Measurements from ENCODE around the gene ROR2.
"Not testable (repeated sequence)": the region's sequence is repeated elsewhere in the genome, so short reads cannot be mapped to it uniquely, and the experiment has no call there.

Gene ROR2

GRCh38 chr9:91803970-91804752 lies 145.9 kb downstream of the ROR2 start:
- in situ Hi-C loops (cut with MboI; ENCODE audit: low sequenced_read_pairs): no loop called here

GRCh38 chr9:91803151-91803940 lies 146.7 kb downstream of the ROR2 start:
- in situ Hi-C loops (cut with MboI; ENCODE audit: low sequenced_read_pairs): no loop called here

DNA sequence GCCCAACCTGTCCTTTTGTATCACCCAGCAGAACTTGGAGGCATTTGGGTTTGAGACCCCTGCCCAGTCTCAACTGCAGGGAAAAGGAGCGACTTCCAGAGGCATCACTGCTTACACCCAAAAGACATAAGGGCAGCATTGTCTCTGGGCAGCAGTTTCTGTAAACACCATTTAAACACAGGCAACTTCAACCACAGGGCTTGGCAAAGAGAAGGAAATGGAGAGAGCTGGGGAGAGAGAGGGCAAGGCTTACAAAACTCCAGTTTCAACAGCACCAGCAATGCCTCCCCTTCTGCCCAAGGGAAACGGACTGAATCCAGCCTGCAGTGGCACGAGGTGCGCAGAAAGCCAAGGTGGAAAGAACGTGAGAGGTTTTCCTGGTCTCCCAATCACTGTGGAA lies 147.6 kb downstream of the ROR2 start:
- in situ Hi-C loops (cut with MboI; ENCODE audit: low sequenced_read_pairs): no loop called here

DNA sequence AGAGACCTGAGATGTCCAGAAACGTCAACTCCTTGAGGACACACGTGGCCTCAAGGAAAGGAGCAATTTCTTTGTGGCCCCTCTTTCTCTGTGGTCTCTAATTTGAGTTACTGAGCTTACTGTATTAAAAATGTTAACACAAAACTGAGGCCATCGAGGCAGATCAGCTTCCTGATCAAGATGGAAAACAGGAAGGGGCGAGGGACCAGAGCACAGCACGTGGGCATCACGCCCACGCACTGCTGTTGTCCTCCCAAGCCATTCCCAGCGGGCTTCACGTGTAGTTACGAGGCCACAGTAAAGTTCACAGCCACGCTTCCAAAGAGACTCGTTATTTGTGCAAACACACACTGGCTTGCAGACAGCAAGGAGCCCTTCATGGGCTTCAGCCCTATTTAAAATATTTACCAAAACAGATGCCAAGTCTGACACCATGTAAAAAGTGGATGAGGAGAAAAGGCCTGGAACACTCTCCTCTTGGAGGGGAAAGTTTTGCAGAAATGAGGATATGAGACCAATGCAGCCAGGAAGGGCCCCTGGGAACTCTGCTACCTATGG lies 149.5 kb downstream of the ROR2 start:
- in situ Hi-C loops (cut with MboI; ENCODE audit: low sequenced_read_pairs): no loop called here

- in situ Hi-C loops (cut with MboI; ENCODE audit: low sequenced_read_pairs): no loop called here
Measured at GRCh38 chr9:91799113-91799744, 150.8 kb downstream of the ROR2 start.

- in situ Hi-C loops (cut with MboI; ENCODE audit: low sequenced_read_pairs): not testable (repeated sequence)
Measured at GRCh38 chr9:91798273-91799112, 151.5 kb downstream of the ROR2 start.

DNA sequence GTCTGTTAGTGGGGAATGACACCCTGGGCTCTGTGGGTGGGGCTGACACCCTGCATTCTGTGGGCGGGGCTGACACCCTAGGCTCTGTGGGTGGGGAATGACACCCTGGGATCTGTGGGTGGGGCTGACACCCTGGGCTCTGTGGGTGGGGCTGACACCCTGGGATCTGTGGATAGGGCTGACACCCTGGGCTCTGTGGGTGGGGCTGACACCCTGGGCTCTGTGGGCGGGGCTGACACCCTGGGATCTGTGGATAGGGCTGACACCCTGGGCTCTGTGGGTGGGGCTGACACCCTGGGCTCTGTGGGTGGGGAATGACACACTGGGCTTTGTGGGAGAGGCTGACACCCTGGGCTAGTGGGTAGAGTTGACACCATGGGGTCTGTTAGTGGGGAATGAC lies 152.5 kb downstream of the ROR2 start:
- in situ Hi-C loops (cut with MboI; ENCODE audit: low sequenced_read_pairs): not testable (repeated sequence)

- in situ Hi-C loops (cut with MboI; ENCODE audit: low sequenced_read_pairs): not testable (repeated sequence)
Measured at GRCh38 chr9:91796516-91796915, 153.5 kb downstream of the ROR2 start.

DNA sequence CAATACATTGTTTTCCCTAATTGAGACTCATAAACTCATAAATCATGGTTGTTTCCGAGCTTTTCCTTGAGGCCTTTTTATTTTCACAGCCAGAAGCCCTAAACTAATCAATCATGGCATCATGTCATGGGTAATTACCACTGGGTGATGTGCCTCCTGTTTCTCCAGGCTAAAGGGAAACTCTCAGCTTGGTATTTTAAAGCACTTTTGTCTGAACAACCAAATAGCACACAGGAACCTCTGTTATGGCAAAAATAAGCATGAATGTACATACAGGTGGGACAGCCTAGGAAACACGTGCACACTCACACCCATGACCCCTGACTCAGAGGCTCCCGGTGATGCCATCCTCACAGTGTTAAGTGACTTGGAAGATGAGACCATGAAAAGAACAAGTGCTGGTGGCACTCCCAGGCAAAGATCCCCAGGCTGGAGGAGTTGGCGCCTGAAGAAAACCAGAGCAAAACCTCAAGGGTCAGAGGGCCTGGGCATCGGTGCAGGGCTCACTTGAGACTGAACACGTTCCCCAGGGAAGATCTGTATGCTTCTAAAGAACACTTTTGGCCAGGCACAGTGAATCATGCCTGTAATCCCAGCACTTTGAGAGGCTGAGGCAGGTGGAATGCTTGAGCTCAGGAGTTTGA lies 154.3 kb downstream of the ROR2 start:
- in situ Hi-C loops (cut with MboI; ENCODE audit: low sequenced_read_pairs): no loop called here

- in situ Hi-C loops (cut with MboI; ENCODE audit: low sequenced_read_pairs): not testable (repeated sequence)
Measured at GRCh38 chr9:91793371-91793770, 156.7 kb downstream of the ROR2 start.

DNA sequence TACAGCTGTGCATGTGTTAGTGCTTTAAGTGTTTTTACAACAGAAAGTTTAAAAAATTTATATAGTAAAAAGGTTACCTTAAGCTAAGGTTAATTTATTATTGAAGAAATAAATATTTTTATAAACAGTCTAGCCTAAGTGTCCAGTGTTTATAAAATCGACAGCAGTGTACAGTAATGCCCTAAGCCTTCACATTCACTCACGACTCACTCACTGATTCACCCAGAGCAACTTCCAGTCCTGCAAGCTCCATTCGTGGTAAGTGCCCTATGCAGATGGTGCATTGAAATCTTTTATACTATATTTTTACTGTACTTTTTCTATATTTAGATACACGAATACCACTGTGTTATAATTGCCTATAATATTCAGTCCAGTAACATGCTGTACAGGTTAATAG lies 159.1 kb downstream of the ROR2 start:
- in situ Hi-C loops (cut with MboI; ENCODE audit: low sequenced_read_pairs): no loop called here

- in situ Hi-C loops (cut with MboI; ENCODE audit: low sequenced_read_pairs): no loop called here
Measured at GRCh38 chr9:91789941-91790340, 160.1 kb downstream of the ROR2 start.

DNA sequence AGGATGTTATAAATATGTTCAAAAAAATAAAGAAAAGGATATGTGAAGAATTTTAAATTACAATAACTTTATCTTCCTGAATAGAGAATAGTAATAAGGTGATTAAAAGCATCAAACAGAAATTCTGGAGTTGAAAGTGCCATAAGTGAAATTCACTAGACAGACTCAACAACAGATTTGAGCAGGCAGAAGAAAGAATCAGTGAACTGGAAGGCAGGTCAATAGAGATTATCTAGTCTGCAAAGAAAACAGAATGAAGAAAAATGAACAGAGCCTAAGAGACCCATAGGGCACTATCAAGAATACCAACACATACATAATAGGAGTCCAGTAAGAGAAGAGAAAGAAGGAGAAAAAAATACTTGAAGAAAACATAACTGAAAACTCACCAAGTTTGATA lies 162.1 kb downstream of the ROR2 start:
- in situ Hi-C loops (cut with MboI; ENCODE audit: low sequenced_read_pairs): no loop called here

DNA sequence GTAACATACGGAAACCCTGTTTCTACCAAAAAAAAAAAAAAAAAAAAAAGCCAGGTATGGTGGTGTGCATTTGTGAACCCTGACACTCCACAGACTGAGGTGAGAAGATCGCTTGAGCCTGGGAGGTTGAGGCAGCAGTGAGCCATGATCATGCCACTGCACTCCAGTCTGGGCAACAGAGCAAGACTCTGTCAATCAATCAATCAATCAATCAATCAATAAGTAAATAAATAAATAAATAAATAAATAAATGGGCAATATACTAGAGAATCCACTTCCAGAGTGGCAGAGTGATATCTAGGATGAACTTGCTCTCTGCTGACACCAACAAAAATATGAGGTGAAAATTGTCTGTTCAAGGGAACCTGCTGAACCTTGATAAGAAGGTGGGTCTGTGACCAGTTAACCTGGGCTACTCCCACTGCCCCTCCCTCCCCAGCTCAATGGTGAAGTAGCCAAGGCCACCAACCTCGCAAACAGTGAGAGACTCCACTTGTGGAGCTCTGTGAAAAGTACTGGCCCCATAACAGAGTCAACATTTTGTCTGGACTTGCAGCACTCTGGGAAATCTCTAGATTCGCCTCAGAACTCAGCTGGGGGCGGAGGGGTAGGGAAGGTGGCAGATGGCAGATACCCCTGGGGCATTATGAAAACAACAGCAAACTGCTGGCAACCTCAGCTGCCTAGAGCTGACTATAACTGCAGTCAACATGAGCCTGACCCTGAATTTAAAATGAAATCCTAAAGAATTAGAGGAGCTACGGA lies 163.7 kb downstream of the ROR2 start:
- in situ Hi-C loops (cut with MboI; ENCODE audit: low sequenced_read_pairs): no loop called here

DNA sequence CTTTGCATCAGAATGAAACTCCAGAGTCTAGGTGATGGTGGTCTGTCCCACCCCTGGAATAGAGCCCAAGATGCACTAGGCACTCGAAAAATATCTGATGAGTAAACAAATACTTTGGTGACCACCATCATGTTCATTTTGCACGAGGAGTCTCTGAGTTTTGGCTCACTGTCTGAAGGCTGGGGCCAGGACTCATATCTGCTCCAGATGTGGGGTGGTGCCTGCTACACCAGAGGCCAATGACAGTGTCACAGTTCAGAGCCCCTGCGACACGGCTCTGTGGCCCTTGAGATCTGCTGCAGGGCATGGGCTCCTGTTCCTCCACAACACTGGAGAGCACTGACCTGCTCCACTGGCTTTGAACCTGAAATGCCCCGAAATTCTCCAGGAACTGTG lies 164.6 kb downstream of the ROR2 start:
- in situ Hi-C loops (cut with MboI; ENCODE audit: low sequenced_read_pairs): no loop called here

GRCh38 chr9:91784673-91785446 lies 165.2 kb downstream of the ROR2 start:
- in situ Hi-C loops (cut with MboI; ENCODE audit: low sequenced_read_pairs): no loop called here

- in situ Hi-C loops (cut with MboI; ENCODE audit: low sequenced_read_pairs): no loop called here
Measured at GRCh38 chr9:91783876-91784672, 166.0 kb downstream of the ROR2 start.

DNA sequence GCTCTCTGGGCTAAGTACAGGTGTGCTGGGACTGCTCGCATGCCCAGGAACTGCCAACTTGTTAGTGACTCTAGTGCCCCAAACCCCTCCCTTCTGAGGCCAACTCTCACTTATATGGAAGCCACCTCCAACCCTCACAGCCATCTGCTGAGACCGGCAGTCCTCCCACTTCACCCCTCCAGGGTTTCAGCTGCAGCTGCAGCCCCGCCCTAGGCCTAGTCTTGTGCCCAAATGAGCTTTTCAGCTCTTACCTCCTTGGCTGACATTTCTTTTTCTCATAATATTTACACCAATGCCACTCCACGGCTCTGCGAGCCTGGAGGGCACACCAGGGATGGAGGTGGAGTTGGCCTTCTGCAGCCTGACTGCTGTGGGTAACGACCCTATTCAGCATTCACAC lies 166.6 kb downstream of the ROR2 start:
- in situ Hi-C loops (cut with MboI; ENCODE audit: low sequenced_read_pairs): no loop called here
